HepG2 (cell line): ENCODE measurements around the gene LEPROT. TPM values are rescaled to one million over a fixed set of nuclear protein-coding genes. Genes with fewer than 3 reads are reported as not detected.
A peak's percentile ranks its signal among the peaks of the same experiment; 100 is the strongest.

Experiments used
- ATAC-seq: fragments of 200-7000 bp; cut with Tn5 transposase; 3 replicates; pipeline ENCODE4 v1.9.1; 2020; ENCODE audit warnings: mild to moderate bottlenecking, moderate library complexity
- BruUV-seq: library from RNA; stranded (reverse); fragments of 400-500 nt; replicated peaks from 2 replicates; lab custom pipeline; 2021; lab: Mats Ljungman, UMichigan
- CTCF ChIA-PET: fragments of 300-600 bp; formaldehyde crosslinking; extraction: SDS; loops from one replicate; lab custom pipeline; 2021; ENCODE audit warnings: low total read pairs, inconsistent platforms, low intra/inter-chr PET ratio; lab: Yijun Ruan, JAX
- POLR2A ChIA-PET: fragments of 350-600 bp; sonication (Branson Sonifier 250); formaldehyde crosslinking; loops from one replicate; lab custom pipeline; 2020; ENCODE audit warnings: antibody characterized with exemption, inconsistent platforms; lab: Yijun Ruan, JAX
- DNase-seq: peaks from one replicate; pipeline ENCODE4 v3.0.0-alpha.2; 2015; ENCODE audit warnings: low spot score
- FAIRE-seq: peaks from 3 replicates; lab custom pipeline; 2011; peaks lifted over from hg19 to GRCh38; lab: Jason Lieb, UNC
- H2AFZ ChIP-seq: one replicate; pipeline ENCODE4 v1.6.1; 2011; ENCODE audit warnings: low read length, inconsistent platforms
- H3K27ac ChIP-seq: fragments of 300-600 bp; 3 replicates; pipeline ENCODE4 v1.8.0; 2011; ENCODE audit warnings: mixed run types, mild to moderate bottlenecking, mixed read lengths, low read length, inconsistent platforms; ENCODE audit not compliant: insufficient read depth; ENCODE audit errors: extremely low read length
- H3K27me3 ChIP-seq, 2 experiments: fragments of 200-600 bp in 1 of 2; 2 replicates in 1 of 2; 3 replicates in 1 of 2; pipeline versions ENCODE4 v1.6.0 to v1.8.0; 2011; ENCODE audit warnings: low read length in 2 of 2, mild to moderate bottlenecking in 2 of 2, moderate library complexity in 2 of 2, inconsistent platforms in 1 of 2; ENCODE audit not compliant: insufficient read depth in 2 of 2, control insufficient read depth in 1 of 2
- H3K36me3 ChIP-seq, 2 experiments: fragments of 200-600 bp in 1 of 2; replicated peaks in 1 of 2; 2 replicates in 1 of 2; 3 replicates in 1 of 2; pipeline versions ENCODE4 v1.5.1 to v1.8.0; 2011; ENCODE audit warnings: low read length in 2 of 2, inconsistent platforms in 1 of 2; ENCODE audit not compliant: insufficient read depth in 2 of 2, control insufficient read depth in 1 of 2
- H3K4me1 ChIP-seq: 2 replicates; pipeline ENCODE4 v1.5.1; 2012; ENCODE audit warnings: low read length, inconsistent platforms; ENCODE audit not compliant: insufficient read depth
- H3K4me2 ChIP-seq: 2 replicates; pipeline ENCODE4 v1.6.0; 2011; ENCODE audit warnings: low read depth, low read length, inconsistent platforms
- H3K4me3 ChIP-seq, 3 experiments: fragments of 200-600 bp in 1 of 3; sonication (generic), shearing (Covaris generic) in 1 of 3; replicated peaks in 1 of 3; 2 replicates each; pipeline ENCODE4 v1.5.1; 2011 to 2016; ENCODE audit warnings: low read length in 3 of 3, inconsistent platforms in 2 of 3, low read depth in 2 of 3, mild to moderate bottlenecking in 2 of 3, control low read depth in 1 of 3, mixed read lengths in 1 of 3; ENCODE audit not compliant: insufficient read depth in 1 of 3
- H3K79me2 ChIP-seq: one replicate; pipeline ENCODE4 v1.6.1; 2011; ENCODE audit warnings: low read length, inconsistent platforms; ENCODE audit not compliant: insufficient read depth
- H3K9ac ChIP-seq: 2 replicates; pipeline ENCODE4 v1.6.0; 2011; ENCODE audit warnings: mild to moderate bottlenecking, low read depth, low read length, inconsistent platforms; ENCODE audit not compliant: insufficient read depth
- H3K9me3 ChIP-seq: 2 replicates; pipeline ENCODE4 v1.5.1; 2012; ENCODE audit warnings: mild to moderate bottlenecking, low read length
- H4K20me1 ChIP-seq: 2 replicates; pipeline ENCODE4 v1.6.0; 2011; ENCODE audit warnings: inconsistent platforms, mild to moderate bottlenecking, low read length, moderate library complexity; ENCODE audit not compliant: insufficient read depth
- MAFK ChIP-seq, 2 experiments: IDR thresholded peaks in 1 of 2; conservative IDR thresholded peaks in 1 of 2; 2 replicates each; pipeline ENCODE4 v1.6.1; 2011; ENCODE audit warnings: improper control_type of control experiment in 2 of 2, low read length in 2 of 2
- ZNF703 ChIP-seq: sonication (generic); formaldehyde crosslinking; IDR thresholded peaks from 2 replicates; pipeline ENCODE4 v1.5.1; 2020; ENCODE audit warnings: missing genetic modification reagents, mild to moderate bottlenecking, moderate library complexity, borderline replicate concordance
- WGBS: methylation state at CpG from one replicate; pipeline ENCODE4 v1.1.6; 2017; ENCODE audit warnings: low lambda C conversion rate; 5-methylcytosine and 5-hydroxymethylcytosine counted together
- in situ Hi-C: cut with HindIII; loops from 2 replicates; pipeline ENCODE4 v1.10.0; 2017; ENCODE audit warnings: low pct_unique_long_range_greater_than_20kb; ENCODE audit not compliant: extremely low pct_ligation_motif_present
- intact Hi-C: fragments of 100-400 bp; cut with micrococcal nuclease; formaldehyde crosslinking; loops from one replicate; pipeline ENCODE4 v1.10.0; 2022; ENCODE audit not compliant: unreplicated experiment
- polyA plus RNA-seq, 8 experiments: library from polyadenylated mRNA; depleted of rRNA in 3 of 8; stranded (reverse) in 7 of 8; unstranded in 1 of 8; fragments of >200 nt; fragmentation: Illumina TruSeq in 4 of 8; extraction: Trizol in 4 of 8; gene quantifications; 2 replicates each; pipeline versions ENCODE4 v1.2.1 to v1.2.3, GENCODE V29; 2011 to 2016; ENCODE audit warnings: low read depth in 4 of 8, missing spikeins in 1 of 8, mixed read lengths in 1 of 8; ENCODE audit not compliant: insufficient read depth in 1 of 8
- total RNA-seq, 5 experiments: library from RNA; depleted of rRNA; stranded (reverse); fragments of >200 nt; fragmentation: Illumina TruSeq; extraction: Trizol; gene quantifications; 2 replicates each; pipeline ENCODE4 v1.2.3, GENCODE V29; 2016; ENCODE audit warnings: low read depth in 1 of 5
- TF ChIP-seq, protein P1 (sequence below): sonication (generic); formaldehyde crosslinking; IDR thresholded peaks from 2 replicates; pipeline ENCODE4 v1.5.0; 2020; ENCODE audit warnings: mild to moderate bottlenecking, missing genetic modification reagents
- TF ChIP-seq, protein P2 (sequence below): fragments of 450-650 bp; IDR thresholded peaks from 2 replicates; pipeline ENCODE4 v1.6.1; 2017

The LEPROT gene
- total and polyA plus RNA-seq, 2 of the 13 experiments (the other 11 are each of a cell fraction or from before 2014, with no cell fraction given) = 36.8 to 51.4 TPM

DNA sequence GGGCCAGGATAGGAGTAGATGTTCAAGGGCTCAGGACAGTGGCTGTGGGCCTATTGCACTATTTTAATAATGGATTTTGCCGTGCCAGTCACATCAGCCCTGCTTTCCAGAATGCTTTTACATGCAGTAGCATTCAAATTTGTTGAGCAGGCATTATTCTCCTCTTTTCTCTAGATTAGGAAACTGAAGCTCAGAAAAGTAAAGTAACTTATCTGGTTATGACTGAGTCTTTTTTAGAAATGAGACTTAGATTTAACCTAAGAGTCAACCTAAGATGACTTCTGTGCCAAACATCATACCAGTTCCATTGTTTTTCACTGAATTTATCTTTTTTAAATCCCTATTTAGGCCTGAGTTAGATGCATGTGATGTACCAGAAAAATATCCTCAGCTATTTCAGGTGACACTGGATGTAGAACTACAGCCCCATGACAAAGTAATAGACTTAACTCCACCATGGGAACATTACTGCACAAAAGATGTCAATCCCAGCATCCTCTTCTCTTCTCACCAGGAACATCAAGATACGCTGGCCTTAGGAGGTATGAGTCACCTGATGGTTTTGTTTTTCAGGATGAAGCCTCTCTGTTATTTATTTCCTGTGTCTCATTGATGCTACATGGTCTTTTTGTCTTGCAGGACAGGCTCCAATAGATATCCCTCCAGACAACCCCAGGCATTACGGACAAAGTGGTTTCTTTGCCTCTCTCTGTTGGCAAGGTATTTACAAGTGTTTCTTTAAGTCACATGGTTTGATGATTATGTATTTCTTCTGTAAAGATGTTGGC, 31.4 kb upstream of the LEPROT start:
- peak in 1 of 2 experiments; percentile 40; a peak in 2 of 4 replicates for TF ChIP-seq MAFK (conservative IDR thresholded peaks at IDR 0.05 in 1 of 2, IDR thresholded peaks at IDR 0.05 in 1 of 2; ENCODE audit: low read length in 2 of 2)
- TF ChIP-seq, protein P1, sequence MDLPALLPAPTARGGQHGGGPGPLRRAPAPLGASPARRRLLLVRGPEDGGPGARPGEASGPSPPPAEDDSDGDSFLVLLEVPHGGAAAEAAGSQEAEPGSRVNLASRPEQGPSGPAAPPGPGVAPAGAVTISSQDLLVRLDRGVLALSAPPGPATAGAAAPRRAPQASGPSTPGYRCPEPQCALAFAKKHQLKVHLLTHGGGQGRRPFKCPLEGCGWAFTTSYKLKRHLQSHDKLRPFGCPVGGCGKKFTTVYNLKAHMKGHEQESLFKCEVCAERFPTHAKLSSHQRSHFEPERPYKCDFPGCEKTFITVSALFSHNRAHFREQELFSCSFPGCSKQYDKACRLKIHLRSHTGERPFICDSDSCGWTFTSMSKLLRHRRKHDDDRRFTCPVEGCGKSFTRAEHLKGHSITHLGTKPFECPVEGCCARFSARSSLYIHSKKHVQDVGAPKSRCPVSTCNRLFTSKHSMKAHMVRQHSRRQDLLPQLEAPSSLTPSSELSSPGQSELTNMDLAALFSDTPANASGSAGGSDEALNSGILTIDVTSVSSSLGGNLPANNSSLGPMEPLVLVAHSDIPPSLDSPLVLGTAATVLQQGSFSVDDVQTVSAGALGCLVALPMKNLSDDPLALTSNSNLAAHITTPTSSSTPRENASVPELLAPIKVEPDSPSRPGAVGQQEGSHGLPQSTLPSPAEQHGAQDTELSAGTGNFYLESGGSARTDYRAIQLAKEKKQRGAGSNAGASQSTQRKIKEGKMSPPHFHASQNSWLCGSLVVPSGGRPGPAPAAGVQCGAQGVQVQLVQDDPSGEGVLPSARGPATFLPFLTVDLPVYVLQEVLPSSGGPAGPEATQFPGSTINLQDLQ (CRISPR knock-in tag) = no peak
- TF ChIP-seq, all 625 proteins: peak for 1
- ATAC-seq (no peak), FAIRE-seq (no peak), DNase-seq (no peak)
- H3K36me3 ChIP-seq = no peaks in the 10 kb centered on the region
- H3K4me2 ChIP-seq = no peak overlapping the region
- CTCF ChIA-PET = no interaction called here
- no peak overlapping the region for H3K9ac ChIP-seq
- H4K20me1 ChIP-seq = no peaks in the 10 kb centered on the region
- in situ Hi-C loops = no loop called here
- H3K79me2 ChIP-seq = no peaks in the 10 kb centered on the region
- H3K9me3 ChIP-seq = no peaks in the 10 kb centered on the region
- whole genome bisulfite sequencing = 86% methylated on average over 3 of the region's 3 CpGs
- no TSS peak for BruUV-seq
- H3K4me3 ChIP-seq = no peak overlapping the region
- intact Hi-C loops = no loop called here
- POLR2A ChIA-PET = no interaction called here
- H3K4me1 ChIP-seq = peaks cover 12% of the 10 kb centered on the region; the same call in 1 of the 2 replicates
- H3K27ac ChIP-seq = no peak overlapping the region
- H2AFZ ChIP-seq = no peak overlapping the region
- no peaks in the 10 kb centered on the region for H3K27me3 ChIP-seq

DNA sequence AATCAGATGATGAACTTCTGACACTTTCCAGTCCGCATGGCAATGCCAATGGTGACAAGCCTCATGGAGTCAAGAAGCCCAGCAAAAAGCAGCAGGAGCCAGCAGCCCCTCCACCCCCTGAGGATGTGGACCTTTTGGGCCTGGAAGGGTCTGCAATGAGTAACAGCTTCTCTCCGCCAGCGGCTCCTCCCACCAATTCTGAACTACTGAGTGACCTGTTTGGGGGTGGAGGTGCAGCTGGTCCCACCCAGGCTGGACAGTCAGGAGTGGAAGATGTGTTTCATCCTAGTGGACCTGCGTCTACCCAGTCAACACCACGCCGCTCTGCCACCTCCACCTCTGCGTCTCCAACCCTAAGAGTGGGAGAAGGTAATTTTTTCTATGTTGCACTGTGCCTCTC, 28.0 kb upstream of the LEPROT start:
- ATAC-seq (no peak), DNase-seq (no peak), FAIRE-seq (no peak)
- H4K20me1 ChIP-seq = no peaks in the 10 kb centered on the region
- no peak overlapping the region for H3K27ac ChIP-seq
- no peak overlapping the region for H3K4me2 ChIP-seq
- H3K4me3 ChIP-seq = no peak overlapping the region
- BruUV-seq = no TSS peak
- H3K27me3 ChIP-seq = no peaks in the 10 kb centered on the region
- H3K9ac ChIP-seq = no peak overlapping the region
- 100% methylated on average over 5 of the region's 7 CpGs for WGBS
- ChIA-PET POLR2A (no interaction called here), CTCF (no interaction called here)
- intact Hi-C loops (no loop called here), in situ Hi-C loops (no loop called here)
- peaks cover 12% of the 10 kb centered on the region; the same call in 1 of the 2 replicates for H3K4me1 ChIP-seq
- no peak overlapping the region for H2AFZ ChIP-seq
- no peaks in the 10 kb centered on the region for H3K9me3 ChIP-seq
- no peaks in the 10 kb centered on the region for H3K36me3 ChIP-seq
- H3K79me2 ChIP-seq = no peaks in the 10 kb centered on the region
- TF ChIP-seq, protein P2, sequence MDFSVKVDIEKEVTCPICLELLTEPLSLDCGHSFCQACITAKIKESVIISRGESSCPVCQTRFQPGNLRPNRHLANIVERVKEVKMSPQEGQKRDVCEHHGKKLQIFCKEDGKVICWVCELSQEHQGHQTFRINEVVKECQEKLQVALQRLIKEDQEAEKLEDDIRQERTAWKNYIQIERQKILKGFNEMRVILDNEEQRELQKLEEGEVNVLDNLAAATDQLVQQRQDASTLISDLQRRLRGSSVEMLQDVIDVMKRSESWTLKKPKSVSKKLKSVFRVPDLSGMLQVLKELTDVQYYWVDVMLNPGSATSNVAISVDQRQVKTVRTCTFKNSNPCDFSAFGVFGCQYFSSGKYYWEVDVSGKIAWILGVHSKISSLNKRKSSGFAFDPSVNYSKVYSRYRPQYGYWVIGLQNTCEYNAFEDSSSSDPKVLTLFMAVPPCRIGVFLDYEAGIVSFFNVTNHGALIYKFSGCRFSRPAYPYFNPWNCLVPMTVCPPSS = no peak
- TF ChIP-seq ZNF703 = no peak
